Right hindlimb (tissue), 1 donor: ENCODE data around the gene RBBP4.

Experiments
- DNase-seq: peaks from one replicate; pipeline ENCODE4 v3.0.0-alpha.2; 2018

The RBBP4 gene

GRCh38 chr1:32727876-32728275 lies 76.9 kb downstream of the RBBP4 start:
- DNase-seq = no peak

GRCh38 chr1:32728413-32729077 lies 77.5 kb downstream of the RBBP4 start:
- DNase-seq = no peak

- no peak for DNase-seq
Measured at GRCh38 chr1:32729254-32730046, 78.4 kb downstream of the RBBP4 start.

- peak; percentile 76 for DNase-seq
Measured at GRCh38 chr1:32733582-32734321, 82.7 kb downstream of the RBBP4 start.
